GM19099 (cell line): ENCODE data around the gene RAB7B.

ENCODE experiments used
- POLR2A ChIP-seq: IDR thresholded peaks from 3 replicates; pipeline ENCODE4 v1.6.1; 2011; ENCODE audit warnings: low read depth; ENCODE audit not compliant: insufficient read length; ENCODE audit errors: extremely low read depth

The RAB7B gene

DNA sequence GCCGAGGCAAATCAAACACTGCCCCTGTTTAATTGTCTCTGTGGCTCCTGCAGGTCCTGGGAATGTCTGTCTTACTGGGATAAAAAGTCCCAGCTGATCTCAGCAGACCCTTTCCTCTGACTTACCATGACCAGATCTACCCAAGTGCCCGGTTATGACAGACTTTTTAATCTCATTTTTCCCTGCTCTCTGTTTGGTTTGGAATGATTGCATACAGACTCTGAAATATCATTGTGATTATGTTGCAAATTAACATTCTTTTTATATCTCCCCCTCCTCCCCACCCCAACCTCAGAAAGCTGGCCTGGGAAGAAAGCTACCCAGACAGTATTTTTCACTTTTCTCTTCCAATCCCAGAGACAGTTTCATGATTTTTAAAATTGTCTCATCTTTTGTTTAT is 16.3 kb downstream of the RAB7B start:
- TF ChIP-seq POLR2A, result no peak

DNA sequence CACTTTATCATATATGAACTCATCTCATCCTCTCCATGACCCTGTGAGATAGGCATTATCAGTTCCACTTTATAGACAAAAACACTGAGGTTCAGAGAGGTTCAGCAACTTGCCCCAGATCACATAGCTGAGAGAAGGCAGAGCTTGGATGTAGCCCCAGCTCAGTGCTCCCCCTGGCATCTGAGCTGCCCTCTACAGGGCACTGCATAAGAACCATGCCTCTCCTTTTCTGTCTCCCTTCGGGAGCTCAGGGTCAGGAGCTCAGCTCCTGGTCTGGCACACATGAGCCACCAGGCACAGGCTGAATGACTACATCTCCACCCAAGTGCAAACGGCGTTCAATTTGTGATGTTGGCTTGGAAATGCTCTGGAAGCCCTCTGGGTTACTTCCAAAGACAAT is 16.9 kb downstream of the RAB7B start:
- no peak for TF ChIP-seq POLR2A

DNA sequence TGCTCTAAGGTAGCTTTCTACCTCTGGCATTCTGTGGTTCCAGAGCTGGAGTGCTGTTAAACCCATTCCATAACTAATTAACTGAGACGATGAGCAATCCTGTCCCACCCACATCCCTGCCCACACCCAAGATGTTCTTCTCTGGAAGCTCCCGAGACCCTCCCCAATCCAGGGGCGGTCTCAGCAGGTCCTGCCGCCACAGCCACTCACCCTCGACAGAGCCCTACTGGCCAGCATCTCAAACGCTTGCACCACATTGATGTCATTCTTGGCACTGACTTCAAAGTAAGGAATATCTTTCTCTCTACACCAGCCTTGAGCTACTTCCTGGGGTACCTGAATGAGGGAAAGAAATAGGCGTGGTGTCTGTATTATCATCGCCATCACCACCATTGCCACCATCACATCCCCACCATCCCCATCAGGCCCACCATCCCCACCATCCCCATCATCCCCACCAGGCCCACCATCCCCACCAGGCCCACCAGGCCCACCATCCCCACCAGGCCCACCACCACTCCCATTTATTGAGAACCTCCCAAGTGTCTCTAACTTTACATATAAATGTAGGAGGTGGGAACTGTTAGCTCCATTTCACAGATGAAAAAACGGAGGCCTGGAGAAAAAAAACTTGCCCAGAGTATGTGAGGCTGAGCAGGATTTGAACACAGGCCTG is 17.7 kb downstream of the RAB7B start:
- no peak for TF ChIP-seq POLR2A

DNA sequence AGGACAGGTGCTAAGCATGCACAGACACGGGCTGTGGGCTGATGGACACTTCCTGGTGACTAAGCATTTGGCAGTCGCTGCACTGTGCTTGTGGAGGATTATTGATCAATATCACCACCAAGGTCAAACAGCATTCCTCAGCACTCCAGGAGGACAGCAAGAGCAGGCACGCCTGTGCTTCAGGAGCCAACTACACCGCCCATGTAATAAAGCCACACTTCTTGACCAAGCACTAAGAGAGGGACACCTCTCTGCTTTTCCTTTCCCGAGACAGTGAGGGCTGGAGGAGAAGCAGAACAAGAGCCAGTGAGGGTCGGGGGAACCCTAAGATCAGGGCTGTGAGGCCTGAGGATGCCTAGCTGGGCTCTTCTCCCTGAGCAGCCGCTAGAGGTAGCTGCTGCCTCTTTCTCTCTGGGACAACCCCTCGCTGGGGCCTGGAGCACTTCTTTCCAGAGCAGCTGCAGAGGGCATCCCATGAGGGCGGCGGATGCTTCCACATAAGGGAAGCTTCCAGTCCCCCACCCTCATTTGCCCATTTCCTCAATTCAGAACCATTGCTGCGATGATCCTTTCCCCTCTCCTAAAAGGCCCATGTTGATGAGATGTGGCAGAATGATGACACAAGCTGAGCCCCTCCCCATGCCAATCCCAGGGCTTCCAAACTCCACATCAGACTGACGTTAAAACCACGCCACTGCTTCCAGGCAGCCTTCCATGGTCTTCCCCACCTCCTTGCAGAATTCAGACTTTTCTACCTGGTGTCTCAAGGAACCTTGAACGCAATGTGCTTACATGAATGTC is 19.1 kb downstream of the RAB7B start:
- no peak for TF ChIP-seq POLR2A

DNA sequence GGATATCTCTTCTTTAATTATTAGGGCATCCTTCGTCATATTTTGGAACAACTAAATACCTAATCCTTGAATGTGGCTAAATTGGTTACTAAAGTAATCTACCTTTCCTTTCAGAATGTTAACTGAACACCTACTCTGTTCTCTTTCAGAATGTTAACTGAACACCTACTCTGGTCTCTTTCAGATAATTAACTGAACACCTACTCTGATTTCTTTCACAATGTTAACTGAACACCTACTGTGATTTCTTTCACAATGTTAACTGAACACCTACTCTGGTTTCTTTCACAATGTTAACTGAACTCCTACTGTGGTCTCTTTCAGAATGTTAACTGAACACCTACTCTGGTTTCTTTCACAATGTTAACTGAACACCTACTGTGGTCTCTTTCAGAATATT is 21.9 kb downstream of the RAB7B start:
- no peak for TF ChIP-seq POLR2A

DNA sequence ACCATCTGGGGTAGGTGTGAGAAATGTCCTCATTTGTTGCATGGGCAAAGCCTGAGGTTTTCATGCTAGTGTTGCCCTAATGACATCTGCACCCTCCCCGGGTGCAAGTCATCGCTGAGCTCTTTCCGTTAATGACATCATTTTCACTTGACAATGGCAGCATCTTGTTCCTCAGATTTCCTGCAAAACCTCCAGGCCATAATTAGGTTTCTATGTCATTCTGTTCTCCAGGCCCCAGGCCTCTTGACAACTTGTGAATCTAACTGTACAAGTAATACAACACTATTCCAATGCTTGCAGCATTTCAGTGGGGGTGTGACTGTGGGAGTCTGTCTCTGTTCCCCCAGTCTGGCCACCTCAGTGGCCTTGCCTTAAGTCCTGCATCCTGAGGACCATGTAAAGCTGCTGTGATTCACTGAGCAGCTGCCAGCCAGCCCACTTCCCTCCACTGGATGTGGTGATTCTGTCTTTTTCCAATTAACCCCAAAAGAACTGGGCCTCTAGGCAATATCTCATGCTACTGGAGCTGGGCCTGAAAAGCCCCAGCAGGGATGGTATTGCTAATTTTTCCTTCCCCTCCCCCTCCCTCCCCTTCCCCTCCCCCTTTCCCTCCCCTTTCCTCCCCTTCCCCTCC is 22.8 kb downstream of the RAB7B start:
- TF ChIP-seq POLR2A, result no peak

DNA sequence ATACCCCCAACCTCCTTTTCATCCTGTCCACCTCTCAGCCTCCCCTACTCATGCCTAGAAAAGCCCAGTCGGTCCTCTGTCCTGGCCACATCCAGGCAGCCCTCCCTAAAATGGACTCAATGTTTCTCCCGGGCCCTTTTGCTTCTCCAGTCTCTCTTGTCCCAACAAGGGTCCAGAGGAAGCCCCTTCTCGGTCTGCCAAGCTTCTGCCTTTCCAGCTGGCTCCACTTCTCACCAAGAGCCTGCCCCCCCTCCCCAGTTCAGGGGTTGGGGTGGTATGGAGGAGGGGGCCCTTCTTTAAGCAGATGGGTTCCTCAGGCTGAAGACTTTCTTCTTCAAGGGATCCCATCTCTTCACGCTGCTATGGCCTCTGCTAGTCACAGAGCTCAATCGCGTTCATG is 23.9 kb downstream of the RAB7B start:
- TF ChIP-seq POLR2A, result no peak

DNA sequence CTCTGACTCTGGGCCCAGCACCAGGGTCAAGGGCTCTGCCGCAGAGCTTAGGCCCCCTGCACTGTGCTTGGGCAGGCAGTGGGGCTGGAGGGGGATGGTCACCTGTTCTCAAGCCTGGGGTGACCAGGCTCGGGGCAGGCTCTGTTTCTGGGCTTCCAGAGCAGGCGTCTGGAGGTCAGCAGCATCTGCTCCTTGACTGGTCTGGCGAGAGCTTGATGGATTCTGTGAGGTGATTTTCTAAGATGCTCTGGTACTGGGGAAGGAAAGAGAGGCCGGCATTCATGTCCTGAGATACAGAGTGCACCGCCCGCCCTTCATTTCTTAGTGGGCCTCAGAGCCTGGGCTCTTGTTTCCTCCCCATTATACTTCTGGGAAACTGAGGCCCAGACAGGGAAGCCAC is 24.5 kb downstream of the RAB7B start:
- TF ChIP-seq POLR2A, result no peak

DNA sequence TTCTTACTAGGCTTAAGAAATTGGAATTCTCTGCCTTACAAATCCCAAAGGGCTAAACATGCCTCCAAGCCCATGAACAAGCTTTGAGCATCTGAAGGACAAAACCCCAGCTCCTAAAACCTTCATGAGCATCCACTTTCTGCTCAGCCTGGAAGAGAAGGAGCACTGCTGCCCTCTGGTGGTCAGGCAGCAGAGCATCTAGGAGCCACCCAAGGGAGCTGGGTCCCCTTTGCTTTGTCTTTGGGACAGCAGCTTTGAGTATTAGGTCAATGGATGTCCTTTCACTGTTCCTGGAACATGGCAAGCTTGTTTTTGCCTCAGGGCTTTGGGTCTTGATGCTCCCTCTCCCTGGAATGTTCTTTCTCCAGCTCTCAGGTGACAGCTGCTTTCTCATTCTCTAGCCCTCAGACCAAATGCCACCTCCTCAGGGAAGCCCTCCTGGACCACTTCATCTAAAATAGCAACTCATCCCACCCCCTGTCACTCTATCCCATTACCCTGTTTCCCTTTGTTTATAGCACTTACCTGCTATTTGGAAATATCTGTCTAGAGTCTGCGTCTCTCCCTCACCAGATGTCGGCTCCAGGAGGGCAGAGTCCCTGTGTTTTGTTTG is 25.7 kb downstream of the RAB7B start:
- TF ChIP-seq POLR2A, result no peak

DNA sequence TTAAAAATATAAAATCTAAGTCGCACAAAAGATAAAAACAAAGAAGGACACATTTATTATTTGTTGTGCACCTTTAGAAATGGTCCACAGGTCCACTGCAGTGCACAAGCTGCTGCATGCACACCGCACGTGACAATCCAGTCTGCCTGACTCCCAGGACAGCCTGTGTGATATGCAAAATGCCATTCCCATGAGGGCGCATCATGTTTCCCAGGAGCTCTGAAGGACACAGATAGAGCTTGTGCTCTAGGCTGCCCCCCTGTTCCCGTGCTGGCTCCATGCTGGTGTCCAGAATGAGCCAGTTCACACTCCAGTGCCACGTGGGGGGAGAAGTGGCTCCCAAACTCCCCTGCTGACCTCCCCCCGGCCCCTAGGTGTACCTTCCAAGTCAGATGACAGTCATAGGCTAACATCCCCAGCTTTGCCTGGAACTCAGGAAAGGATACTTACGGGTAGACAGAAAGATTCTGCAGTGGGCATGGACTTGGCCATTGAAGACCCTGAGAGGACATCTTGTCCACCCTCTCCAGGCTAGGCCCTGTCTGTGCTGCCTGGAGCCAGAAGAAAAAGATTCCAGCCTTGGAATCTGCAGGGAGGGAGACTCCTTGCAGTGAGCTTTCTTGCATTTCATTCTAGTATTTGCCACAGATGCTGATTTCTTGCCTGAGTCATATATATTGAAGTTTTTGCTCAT is 26.3 kb downstream of the RAB7B start:
- TF ChIP-seq POLR2A, result no peak

DNA sequence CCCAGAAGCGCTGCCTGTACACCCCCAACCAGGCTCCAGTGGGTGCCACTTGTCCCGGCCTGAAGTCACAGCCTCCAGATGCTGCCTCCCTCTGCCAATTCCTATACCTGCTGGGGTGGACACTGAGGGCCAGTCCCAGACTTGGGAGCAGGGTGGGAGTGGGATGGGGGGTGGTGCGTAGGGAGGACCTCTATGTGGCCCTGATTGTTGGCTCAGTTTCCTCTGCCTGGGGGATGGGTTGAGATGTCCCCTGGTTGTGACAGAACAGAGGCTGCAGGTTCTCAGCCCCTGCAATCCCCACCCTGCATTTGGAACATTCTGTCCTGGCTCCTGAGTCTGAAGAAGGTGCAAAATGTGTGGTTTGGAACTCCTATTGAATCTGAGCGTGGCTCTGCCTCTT is 27.2 kb downstream of the RAB7B start:
- no peak for TF ChIP-seq POLR2A

DNA sequence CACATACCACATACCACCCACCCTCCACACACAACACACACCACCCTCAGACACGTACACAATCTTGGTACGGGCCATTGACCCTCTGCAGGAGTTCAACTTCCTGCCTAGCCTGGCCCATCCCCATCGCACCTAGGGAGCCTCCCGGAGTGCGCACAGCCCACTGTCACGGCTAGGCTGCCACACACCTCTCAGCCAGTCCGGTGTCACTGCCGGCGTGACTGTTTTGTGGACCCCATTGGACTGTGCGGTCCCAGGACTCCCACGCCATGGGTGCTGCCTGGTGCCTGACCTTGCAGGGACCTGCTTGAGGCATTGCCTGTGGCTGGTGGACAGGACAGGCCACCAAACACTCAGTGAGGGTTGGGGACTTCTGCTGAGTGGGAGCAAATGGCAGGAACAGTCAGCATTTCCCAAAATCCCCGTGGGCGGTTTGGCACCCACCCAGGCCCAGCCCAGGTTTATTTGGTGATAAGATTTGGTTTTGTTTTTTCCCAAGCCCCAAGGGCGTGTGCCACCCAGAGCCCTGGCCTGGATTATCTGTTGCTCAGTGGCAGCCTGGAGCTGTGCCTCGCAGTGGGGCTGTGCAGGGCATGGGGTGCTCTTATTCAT is 27.7 kb downstream of the RAB7B start:
- TF ChIP-seq POLR2A, result no peak

DNA sequence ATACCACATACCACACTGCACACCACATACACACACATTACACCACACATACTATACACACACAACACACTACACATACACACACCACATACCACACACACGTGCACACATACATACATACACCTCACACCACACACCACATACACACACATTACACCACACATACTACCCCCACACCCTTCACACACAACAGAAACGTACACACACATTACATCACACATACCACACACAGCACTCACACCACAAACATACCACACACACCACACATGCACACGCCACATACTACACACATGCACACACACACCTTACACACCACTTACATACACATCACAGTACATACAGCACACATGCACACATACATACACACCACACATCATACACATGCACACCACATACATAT is 28.5 kb downstream of the RAB7B start:
- no peak for TF ChIP-seq POLR2A

DNA sequence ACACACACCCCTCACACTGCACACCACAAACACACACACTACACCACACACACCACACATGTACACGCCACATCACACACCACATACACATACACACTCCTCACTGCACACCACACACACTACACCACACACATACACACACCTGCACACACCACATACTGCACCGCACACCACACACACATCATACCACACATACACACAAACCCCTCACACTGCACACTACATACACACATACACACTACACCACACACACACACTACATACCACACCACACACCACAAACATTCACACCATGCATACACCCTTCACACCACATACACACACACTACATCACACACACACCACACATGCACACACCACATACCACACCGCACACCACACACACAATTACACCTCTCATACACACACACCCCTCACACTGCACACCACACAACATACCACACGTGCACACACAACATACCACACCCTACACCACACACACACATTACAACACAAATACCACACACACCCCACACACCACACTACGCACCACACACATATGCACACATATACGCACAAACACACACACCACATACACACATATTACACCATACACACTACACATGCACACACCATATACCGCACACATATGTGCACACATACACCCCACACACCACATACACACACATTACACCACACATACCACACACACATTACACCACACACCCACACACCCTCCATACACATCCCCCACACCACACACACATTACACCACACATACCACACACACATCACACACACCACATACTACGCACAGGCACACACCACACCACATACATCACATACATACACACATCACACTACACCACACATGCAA is 29.6 kb downstream of the RAB7B start:
- TF ChIP-seq POLR2A, result no peak
